CD4-positive, alpha-beta T cell treated with Interleukin-15 for 4 hours (primary cell): Measurements from ENCODE around the gene BLNK.
A peak's percentile ranks its signal among the peaks of the same experiment; 100 is the strongest.

Experiments
- DNase-seq: peaks from one replicate; pipeline ENCODE4 v3.0.0-alpha.2; 2020; ENCODE audit warnings: low spot score

BLNK gene

DNA sequence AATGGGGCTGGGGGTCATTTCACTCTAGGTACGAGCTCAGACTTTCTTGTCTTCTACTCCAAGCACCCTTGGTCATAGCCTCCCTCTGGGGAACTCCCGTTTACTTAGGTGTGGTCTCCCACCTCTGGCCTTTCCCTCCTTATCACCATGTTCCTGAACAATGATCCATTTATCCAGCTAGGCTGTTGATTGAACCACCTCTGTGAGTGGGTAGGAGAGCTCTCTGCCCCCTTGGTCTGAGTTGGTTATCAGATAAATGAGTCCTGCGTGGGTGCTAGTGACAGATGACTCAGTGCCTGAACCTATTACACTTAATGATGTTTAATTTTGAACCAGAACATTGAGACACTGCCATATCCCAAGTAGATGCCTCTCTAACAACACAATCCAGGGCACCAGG lies 9.4 kb downstream of the BLNK start:
- DNase-seq: no peak

DNA sequence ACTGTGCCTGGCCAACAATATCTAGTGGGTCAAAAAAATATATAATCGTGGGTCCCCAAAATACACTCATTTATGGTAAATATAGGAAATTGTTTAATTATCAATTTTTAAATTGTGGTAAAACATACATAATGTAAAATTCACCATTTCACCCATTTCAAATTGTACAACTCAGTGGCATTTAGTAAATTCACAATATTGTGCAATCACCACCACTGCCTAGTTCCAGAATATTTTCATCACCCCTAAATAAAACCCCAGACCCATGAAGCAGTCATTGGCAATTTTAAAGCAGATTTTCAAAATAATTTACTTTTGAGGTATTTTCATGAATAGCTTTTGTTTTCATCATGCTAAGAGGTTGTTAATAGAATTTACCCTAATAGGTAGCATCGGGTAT lies 10.2 kb downstream of the BLNK start:
- no peak for DNase-seq

DNA sequence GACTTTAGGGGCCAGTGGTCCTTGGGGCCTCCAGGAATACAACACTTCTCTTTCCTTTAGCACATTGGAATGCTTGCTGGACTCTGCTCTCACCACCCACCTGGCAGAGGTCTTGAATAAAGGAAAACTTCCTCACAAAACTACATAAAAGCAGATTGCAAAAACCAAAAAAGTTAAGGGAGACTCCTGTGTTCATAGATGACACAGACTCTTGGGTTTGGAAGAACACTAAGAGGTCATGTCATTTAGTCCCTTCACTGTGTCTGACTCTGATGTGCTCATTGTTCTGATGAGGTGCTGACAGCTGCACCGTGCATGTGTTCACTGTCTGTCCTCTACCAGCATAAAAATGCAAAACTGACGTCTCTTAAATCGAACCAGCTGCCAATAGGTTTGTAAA lies 11.4 kb downstream of the BLNK start:
- no peak for DNase-seq

DNA sequence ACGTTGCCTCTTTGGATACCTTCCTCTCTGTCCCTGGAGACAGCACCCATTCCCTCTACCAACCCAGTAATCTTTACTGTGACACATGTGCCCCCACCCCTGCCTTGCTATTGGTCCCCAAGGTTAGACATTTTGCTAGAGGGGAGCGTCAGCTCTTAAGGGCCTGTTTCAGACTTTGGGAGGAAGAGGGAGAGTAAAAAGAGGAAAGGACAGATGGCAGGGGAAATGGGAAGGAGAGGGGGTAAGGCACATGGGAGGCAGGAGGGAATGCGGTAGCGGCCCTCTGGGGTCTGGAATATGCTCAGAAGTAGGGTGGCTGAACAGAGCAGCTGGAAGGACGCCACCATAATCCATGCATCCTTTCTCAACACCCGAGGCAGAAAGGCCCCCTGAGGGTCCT lies 12.2 kb downstream of the BLNK start:
- DNase-seq: no peak

DNA sequence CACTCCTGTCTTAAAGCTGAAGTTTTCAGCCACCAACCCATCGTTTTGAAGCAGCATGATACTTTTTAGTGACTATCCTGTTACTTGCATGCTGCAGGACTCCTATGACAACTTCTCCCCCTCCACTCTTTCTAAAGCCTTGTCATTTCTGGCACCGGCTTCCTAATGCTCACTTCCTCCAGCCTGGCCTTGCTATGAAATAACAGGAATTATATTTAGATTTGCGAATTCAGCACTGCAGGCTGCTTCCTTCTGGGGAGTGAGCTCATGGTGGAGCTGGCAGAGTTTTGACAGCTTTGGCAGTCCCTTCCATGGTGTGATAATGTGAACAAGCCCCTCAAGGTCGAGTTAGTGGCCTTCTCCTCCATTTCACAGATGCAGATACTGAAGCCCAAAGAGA lies 13.4 kb downstream of the BLNK start:
- no peak for DNase-seq

DNA sequence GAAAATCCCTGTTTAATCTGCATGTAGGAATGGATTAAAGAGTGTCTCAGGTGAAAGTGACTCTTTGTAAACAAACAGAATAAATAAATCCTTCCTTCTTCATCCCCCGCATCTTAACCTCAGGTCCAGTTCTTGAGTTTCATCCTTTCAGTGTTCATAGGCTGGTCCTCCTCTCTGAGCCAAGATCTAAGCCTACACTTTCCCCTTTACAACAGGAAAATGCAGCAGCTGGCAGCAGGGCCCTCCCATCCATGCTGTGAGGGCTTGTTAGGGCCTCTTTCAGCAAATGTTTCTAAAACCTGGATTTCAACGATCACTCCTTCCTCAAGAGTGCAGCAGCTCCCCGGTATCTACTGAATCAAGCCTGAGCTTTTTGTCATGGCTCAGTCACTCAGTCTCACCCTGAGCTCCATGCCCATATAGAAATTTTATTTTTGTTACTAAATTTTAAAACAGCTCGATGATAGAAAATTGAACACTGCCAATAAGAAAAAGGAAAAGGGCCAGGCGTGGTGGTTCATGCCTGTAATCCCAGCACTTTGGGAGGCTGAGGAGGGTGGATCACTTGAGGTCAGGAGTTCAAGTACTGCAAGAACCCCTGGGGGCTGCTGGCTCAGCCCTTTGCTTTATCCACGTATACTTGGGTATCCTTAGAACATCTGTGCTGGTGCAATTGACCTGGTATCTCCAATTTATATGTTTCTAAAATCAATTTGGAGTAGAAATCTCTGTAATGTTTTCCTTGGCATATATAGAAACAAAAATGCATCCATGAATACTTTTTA lies 15.6 kb downstream of the BLNK start:
- no peak for DNase-seq

DNA sequence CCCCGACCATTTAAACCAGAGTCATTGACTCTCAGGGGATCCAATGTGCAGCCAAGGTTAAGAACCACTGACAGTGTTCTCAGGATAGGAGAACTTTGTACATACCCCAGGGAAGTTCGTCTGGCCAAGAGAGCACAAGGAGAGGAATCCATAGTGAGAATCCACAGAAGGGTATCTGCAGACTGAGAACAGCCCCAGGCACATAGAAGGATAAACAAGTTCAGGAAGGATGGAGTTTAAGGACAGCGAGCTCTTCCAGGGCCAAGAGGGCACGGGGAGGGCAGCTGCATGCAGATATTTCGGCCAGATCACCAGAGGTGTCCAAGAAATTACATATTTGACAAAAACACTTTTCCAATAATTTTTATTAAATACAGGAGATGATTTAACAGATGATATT lies 16.4 kb downstream of the BLNK start:
- DNase-seq: no peak

DNA sequence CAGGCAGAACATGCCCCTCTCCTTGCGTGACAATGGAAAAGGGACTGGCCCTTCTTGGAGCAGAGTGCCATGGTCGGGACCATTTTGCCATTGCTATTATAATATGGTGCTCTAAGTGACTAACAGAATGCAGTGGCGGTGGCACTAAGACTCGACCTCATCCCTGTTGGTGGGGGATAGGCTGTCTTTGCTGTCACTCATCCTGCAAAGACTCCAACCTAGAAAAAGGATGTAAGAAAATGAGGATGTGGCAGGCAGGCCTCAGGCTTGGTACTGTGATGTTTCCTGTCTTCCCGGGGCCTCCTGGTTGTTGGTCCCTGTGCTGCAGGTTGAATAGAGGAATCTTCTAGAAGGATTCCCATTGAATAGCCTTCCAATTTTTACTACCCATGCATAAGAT lies 18.6 kb downstream of the BLNK start:
- DNase-seq: no peak

DNA sequence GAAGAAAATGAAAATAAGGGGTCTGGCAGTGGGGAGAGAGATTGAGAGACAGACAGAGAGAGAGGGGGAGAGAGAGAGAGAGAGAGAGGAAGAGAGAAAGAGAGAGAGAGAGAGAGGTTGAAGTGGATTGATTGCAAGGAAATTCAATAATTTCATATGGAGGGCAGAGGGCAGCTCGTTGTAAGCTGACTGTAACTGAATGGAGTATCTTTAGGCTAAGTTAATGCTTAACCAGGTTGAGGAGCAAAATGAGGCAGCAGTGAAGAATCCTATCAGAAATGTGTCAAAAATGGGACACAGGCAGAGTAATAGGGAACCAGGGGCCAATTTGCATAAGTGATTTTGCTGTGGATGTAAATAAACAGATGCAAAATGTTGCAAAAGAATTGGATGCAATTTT lies 21.0 kb downstream of the BLNK start:
- no peak for DNase-seq

DNA sequence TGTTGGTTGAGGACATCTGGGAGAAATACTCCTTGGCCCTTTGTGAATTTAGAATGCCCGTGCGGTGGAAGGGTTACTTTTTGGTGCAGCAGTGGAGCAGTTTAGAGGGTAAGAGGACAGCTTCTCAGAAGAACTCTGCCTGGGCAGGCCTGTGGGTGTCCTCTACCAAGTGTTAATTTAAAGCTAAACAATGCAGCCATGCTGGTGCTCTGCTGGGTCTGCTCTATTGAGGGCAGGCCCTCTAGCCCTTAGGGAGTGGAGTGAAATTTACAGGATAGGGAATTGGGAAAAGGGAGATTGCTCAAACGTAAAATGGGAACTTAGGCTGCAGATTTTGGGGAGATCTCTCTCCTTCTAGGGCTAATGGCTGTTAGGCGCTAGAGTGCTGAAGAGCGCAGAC lies 22.1 kb downstream of the BLNK start:
- DNase-seq: no peak

DNA sequence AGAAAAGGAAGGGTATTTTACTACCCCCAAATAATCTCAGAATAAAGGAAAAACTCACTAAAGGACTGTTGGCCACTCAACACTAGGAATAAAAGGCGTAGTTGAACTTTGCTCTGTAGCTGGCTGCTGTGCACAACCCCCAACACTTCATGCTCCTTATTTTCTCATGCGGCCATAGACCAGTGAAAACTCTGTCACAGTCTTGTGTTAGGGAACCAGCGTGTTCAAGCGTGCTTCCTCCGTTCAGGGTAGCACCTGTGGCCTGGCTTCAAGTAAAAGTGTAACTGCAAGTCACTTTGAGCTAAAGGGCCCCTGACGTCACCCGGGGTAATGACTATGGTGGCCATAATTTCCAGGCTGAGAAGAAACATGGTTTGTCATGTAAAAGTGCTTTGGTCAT lies 27.0 kb downstream of the BLNK start:
- no peak for DNase-seq

DNA sequence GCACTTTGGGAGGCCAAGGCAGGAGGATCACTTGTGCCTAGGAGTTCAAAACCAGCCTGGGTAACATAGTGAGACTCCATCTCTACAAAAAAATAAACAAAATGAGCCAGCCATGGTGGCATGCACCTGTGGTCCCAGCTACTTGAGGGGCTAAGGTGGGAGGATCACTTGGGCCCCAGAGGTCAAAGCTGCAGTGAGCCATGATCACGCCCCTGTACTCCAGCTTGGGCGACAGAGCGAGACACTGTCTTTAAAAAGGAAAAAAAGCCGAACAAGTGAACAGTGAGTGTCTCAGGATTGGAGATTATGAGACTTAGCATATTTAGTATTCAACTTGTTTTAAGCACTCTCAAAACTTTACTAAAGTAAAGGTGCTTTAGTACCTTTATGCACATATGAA lies 28.1 kb downstream of the BLNK start:
- no peak for DNase-seq

DNA sequence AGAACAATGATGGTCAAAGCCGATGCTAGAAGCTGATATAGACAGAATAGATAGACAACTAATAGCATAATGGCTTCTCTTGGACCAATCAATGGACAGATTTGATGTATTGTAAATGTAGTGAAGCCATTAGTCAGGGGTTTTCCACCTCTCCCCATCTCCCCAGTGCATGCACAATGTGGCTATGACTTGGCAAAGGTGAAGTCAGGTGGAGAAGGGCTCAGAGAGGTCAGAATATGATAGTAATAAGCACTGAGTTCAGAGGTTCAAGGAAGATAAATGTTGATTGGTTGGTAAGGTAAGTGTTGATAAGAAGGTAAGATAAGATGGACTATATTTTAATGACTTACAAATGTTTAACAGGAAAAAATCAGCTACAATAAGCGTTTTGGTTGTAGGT lies 28.5 kb downstream of the BLNK start:
- DNase-seq: no peak

DNA sequence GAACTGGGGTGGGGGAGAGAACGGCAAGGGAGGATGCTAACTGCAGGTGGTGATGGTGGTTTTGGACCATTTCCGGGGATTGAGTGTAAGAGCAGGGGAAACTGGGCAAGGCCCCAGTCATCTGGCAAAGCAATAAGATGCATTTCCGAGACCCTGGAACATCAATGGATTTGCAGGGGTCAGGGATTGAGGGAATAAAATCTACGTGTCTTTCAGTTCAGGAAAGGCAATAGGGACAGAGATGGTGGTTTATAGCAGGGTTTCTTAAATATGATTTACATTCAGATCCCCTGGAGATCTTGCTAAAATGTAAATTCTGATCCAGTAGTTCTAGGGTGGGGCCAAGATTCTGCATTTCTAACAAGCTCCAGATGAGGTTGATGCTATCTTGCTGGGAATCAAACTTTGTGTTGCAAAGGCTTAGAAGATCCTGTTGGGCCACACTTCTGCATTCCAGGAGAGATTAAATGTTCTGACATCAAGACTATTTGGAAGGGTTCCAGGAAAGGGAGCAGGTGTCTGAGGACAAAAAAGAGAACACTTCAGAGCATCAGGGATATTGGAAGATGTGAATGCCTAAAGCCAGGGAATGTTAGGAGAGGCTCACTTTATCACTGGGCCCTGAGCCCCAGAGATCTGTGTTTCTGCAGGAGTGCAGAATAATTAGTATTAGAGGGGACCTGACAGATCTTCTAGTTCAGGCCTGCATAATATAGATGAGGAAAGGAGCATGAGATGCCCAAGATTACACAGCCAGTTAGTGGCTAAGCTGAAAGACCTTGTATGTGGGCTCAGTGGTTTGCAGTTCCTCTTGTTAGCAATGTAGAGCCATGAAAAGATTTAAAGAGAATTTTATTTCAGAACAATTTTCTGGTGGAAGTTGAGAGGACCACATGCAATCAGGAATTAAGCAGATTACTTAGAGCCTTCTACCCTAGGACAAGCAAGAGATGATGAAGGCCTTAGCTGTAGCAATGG lies 32.4 kb downstream of the BLNK start:
- DNase-seq: no peak

DNA sequence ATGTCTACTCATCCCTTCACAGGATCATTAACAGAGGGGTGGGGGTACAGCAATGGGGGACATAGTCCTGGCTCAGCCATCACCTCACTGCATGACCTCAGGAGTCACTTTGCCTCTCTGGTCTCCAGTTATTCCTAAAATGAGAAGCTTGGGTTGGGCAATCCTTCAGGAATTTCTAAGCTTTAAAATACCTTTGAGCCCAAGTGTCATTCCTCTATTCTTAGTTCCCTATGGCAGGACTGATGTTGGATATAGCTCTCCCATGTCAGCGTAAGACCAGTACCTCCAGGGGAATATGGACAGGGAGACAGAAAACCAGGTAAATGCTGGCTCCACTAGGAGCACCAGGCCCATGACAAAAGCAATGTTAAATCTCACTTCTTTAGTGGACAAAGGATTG lies 34.5 kb downstream of the BLNK start:
- no peak for DNase-seq

DNA sequence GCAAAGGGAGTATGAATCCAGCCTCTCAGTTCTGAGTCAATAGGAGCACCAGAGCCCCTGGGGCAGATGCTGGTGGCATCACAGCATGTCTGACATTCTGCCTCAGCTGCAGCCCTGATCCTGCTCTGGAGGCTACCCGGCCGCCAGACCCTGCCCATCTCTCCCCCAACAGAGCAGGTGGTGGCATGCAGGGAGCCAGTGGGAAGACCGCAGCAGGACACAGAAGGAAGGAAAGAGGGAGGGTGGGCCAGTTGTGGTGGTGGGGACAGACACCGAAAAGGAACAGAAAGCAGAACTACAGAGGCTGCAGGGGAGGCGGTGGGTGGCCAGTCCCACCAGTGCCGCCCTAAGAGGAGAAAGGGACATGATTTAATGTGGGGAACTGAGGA lies 35.3 kb downstream of the BLNK start:
- DNase-seq: no peak

DNA sequence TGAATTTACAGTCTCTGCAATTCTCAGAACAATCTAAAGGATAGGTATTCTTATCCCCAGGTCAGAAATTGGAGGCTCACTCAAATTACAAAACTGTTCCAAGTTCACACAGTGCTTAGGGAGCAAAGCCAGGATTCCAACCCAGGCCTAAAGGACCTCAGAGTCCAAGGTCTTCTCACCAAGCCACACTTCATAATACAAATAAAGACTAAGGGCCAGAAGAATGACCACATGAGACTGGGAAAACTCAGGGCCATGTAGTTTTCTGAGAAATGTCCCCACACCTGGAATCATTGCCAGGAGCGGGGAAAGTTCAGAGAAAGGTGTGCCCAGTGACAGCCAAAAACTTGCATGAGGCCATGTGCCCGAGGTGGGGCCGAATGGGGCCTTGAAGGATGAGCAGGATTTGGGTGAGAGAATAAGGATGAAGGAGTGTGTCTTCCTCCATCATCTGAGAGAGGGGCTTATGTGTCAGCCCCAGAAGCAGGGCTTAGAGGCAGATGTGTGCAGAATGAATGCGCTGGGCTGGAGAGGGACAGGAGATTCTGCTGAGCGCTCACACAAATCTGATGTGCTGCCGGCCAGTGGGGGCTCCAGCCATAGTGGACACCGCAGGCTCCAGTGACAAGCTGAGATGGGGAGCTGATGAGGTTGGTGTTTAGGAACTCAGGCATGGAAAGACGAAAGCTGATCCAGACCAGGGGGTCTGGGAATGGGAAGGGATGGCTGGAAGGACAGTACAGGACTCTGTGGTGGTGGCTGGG lies 35.9 kb downstream of the BLNK start:
- DNase-seq: no peak

DNA sequence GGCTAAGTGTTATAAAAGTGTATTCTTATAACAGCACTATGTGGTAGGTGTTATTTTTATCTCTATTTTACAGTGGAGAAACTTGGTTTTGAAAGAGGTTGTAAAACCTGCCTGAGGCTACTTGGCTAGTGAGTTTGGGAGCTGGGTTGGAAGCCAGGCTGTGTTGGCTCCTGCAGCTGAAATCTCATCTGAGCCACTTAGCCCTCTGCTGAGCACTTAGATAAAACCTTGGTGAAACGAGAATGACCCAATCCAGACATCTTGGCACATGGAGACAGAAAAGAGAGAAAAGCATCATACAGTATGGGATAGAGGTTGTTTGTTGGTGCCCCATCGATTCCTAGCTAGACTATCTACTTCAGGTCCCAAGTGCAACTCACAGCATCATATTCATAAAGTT lies 37.4 kb downstream of the BLNK start:
- no peak for DNase-seq

DNA sequence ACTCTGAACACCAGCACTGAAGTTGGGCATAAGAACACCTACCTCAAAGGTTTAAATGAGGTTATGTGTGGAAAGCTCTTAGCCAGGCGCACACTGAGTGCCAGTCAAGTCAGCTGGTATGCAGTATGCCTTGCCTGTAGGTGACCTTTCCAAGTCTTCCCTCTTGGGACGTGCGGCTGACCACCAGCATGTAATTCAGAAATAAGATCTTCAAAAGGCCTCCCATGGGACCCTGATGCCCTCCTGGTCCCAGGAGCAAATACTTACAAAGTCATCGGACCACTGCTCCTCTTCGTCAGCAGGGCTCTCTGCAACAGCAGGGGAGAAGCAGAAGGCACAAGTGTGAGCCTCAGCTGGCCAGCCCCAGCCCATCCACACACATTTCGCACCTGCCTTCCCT lies 40.8 kb downstream of the BLNK start:
- no peak for DNase-seq

DNA sequence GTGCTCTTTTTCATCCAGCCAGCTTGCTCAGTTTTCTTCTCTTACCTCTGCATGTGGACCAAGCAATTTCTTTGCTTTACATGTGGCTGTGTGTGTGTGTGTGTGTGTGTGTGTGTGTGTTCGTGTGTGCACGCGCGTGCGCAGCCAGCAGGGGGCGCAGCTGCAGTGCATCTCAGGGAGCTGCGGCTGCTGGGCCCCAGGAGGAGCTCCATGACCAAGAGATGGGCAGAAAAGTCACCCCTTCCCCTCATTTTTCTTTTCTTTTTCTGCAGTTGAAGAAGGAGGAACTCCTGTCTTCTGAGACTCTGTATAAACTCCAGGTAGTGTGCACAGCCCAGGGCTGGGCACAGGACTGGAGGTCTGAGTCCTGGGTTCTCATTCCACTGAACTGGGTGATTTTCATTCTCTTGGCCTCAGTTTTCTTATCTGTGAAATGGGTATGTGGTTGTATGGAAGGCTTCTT lies 41.8 kb downstream of the BLNK start:
- DNase-seq: peak; percentile 65

DNA sequence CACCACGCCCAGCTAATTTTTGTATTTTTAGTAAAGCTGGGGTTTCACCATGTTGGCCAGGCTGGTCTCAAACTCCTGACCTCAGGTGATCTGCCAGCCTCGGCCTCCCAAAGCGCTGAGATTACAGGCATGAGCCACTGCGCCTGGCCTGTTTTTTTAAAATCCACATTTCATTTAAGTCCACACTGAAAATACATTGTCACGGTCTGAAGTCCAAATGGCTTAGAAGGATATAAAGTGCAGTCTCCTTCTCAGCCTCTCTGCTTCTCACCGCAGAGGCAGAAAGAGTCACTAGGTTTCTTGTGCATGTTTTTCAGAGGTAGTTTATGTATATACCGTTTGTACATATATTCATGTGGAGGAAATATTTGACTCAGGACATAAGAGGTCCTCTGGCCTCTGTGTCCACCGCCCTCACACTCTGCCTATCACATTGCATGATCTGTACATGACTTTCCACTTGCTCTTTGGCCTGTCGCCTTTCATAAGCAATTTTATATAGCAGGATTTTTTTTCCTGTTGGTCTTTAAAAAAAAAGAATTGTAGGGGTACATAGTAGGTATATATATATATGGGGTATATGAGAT lies 42.9 kb downstream of the BLNK start:
- DNase-seq: no peak

DNA sequence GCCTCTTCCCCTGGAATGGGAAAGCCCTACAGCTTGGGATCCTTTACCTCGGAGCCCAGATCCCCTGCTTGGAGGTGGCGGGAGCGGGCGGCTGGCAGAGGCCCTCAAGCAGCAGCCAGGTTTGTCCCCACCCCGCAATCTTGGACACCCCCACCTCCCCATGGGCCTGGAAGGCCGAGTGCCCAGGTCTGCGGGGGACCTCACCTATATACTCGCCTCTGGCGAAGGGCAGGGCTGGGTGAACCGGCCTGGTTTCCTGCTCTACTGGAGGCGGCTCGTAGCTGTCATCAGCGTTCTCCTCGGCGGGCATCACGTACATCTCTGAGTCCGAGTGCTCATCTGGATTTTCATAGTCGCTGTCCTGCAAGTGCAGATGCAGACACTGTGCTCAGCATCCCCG lies 44.2 kb downstream of the BLNK start:
- DNase-seq: no peak
